AG09319 (cell line): ENCODE results near the gene LRRC45.

ENCODE experiments used
- DNase-seq: peaks from one replicate; pipeline ENCODE4 v3.0.0-alpha.2; 2010; ENCODE audit warnings: low read depth; ENCODE audit errors: extremely low read depth
- TF ChIP-seq, protein P1 (sequence below): IDR thresholded peaks from 2 replicates; pipeline ENCODE4 v1.5.1; 2011; ENCODE audit warnings: low read depth, mild to moderate bottlenecking, inconsistent platforms, low read length, moderate library complexity

Gene LRRC45

DNA sequence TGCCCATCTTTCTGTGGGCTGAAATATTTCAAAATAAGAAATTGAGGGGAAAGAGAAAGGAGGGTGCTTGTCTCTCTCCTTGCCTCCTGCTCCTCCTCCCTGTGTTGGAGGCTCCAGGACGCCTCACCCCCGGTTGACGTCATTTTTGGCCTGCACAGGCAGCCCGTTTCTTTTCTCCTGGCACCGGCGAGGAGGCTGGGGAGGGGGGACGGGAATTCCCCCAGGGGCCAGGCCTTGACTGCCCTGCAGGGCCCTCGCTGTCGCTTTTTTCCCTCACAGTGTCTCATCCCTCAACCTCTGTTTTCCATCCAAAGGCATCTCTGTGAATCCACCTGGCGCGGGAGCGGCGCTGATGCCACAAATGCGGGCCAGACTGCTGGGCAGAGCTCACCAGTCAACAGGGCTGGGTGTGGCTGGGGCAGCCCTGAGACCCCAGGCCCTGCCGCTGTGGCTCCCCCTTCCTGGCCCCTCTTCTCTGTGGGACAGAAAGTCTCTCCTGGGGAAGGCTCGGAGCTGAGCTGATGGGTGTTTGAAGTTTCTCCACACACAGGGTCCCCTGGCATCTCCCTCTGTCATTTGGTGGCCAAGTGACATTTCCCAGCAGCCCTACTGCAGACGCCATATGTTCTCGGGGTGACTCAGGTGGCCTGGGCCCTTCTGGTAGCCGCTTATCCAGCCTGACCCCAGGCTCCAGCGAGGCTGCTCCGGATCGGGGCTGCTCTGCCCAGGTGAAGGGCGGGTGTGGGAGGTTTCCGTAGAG is 16.5 kb upstream of the LRRC45 start:
- TF ChIP-seq, protein P1, sequence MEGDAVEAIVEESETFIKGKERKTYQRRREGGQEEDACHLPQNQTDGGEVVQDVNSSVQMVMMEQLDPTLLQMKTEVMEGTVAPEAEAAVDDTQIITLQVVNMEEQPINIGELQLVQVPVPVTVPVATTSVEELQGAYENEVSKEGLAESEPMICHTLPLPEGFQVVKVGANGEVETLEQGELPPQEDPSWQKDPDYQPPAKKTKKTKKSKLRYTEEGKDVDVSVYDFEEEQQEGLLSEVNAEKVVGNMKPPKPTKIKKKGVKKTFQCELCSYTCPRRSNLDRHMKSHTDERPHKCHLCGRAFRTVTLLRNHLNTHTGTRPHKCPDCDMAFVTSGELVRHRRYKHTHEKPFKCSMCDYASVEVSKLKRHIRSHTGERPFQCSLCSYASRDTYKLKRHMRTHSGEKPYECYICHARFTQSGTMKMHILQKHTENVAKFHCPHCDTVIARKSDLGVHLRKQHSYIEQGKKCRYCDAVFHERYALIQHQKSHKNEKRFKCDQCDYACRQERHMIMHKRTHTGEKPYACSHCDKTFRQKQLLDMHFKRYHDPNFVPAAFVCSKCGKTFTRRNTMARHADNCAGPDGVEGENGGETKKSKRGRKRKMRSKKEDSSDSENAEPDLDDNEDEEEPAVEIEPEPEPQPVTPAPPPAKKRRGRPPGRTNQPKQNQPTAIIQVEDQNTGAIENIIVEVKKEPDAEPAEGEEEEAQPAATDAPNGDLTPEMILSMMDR = no peak

DNA sequence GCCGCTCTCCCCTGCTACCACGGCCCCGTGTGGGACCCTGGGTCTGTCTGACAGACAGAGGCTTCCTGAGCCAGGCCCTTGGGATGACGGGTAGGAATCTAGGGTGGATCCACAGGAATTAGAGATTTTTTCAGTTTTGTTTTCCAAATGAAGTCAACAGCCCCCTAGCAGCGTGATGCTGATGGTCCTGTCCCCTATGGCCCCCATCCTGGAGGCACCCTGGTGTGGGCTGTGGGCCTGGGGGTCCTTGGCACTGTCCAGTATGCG is 15.9 kb upstream of the LRRC45 start:
- no peak for DNase-seq
- TF ChIP-seq, protein P1 = no peak

More for the DNA sequence above, 16.5 kb upstream of the LRRC45 start:
- DNase-seq = no peak

DNA sequence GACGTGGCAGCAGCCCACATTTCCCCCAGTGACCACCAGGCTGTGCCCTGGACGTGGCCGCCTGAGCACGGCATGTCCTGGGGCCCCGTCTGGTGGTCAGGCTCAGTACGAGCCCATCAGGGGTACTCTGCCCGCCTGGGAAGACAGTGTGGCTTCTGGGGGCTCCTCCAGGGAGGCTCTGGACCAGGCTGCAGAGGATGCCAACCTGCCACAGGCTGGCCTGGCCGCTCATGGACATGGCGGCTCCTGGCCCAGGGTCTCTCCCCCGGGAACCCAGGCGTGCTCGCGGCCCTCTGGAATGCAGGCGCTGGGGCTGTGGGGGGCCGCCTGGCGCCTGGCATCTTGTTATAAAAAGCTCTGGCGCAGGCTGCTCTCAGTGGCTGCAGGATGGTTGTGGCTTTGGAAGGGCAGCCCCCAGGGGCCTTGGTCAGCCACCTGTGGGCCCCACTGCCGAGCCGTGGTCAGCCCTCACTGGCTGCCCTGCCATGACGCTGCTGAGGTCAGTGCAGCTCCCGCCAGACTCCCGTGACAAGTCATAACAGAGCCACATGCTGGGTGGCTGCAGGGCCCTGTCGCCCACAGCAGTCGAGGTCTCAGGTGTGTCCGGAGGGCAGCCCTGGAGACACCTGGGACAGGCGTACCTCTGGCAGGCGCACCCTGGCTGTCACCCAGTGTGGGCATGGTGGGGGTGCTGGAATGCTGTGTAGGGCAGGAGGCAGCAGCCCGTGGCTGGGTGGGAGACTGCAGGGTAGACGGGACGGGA is 15.4 kb upstream of the LRRC45 start:
- TF ChIP-seq, protein P1 = no peak
- no peak for DNase-seq

DNA sequence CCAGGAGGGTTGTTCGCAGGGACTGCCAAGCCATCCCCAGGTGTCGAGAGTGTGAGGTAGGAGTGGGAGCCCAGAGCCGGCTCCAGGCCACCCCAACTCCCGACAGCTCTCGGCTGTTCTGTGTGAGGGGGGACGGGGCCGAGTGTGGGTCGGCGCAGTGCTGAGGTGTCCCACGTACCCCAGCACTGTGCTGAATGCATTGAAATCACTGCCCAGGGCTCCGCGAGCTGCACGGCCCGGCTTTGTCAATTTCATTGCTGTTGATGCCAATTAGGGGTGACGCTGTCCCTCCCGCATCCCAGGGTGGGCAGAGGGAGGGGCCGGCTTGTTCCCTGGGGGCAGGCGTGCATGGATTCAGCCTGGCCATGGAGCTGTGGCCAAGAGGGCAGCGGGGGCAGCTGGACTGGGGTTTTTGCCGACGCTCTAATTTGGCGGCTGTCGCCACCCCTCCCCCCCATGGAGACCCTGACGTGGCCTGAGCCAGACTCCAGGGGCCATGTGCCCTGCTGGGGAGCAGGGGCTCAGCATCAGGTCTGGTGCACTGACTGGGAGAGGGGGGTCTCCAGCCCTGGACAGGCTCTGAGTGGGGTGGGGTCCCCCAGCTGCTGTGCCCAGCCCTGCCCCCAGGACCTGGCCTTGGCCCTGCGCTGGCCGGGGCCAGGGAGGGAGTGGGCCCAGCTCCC is 14.7 kb upstream of the LRRC45 start:
- TF ChIP-seq, protein P1 = no peak
- no peak for DNase-seq

DNA sequence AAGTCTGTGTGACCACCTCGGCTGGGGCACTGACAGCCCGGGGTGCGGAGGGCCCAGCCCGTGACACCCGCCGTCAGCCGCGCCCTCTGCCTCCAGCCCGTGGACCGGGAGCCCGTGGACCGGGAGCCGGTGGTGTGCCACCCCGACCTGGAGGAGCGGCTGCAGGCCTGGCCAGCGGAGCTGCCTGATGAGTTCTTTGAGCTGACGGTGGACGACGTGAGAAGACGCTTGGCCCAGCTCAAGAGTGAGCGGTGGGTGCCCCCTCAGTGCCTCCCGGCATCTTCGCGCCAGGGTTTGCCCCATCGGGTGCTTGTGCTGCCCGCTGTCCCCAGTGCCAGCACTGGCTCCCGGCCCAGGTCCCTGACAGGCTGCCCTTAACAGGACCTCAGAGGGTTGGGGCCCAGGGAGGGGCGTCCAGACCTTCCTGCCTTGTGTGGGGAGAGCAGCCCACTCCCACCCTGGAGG is 14.1 kb upstream of the LRRC45 start:
- TF ChIP-seq, protein P1 = no peak

DNA sequence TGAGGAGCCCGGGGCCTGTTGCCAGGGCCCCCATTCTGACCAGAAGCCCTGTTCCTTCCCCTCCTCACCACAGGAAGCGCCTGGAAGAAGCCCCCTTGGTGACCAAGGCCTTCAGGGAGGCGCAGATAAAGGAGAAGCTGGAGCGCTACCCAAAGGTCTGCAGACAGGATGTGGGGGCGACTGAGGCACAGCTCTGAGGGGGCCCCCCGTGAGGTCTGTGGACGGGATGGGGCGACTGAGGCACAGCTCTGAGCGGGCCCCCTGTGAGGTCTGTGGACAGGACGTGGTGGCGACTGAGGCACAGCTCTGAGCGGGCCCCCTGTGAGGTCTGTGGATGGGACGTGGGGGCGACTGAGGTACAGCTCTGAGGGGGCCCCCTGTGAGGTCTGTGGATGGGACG is 13.7 kb upstream of the LRRC45 start:
- TF ChIP-seq, protein P1 = no peak
- no peak for DNase-seq

More for the DNA sequence above, 14.1 kb upstream of the LRRC45 start:
- DNase-seq = no peak
